BLaER1 treated with 17β-estradiol and CSF1 and Interleukin-3, amounts not matched to agents 10 nM and 100 nM (cell line): ENCODE measurements around the gene NEDD4L.
A peak's percentile ranks its signal among the peaks of the same experiment; 100 is the strongest.

ENCODE experiments used
- H3K27ac ChIP-seq, 11 experiments: shearing (Covaris generic); formaldehyde crosslinking; 2 replicates each; pipeline ENCODE4 v1.8.1; 2022
- H3K27me3 ChIP-seq, 11 experiments: shearing (Covaris generic); formaldehyde crosslinking; 2 replicates each; pipeline ENCODE4 v1.8.1; 2022
- H3K36me3 ChIP-seq, 11 experiments: shearing (Covaris generic); formaldehyde crosslinking; 2 replicates each; pipeline ENCODE4 v1.8.1; 2022
- H3K4me1 ChIP-seq, 10 experiments: shearing (Covaris generic); formaldehyde crosslinking; 2 replicates each; pipeline ENCODE4 v1.8.1; 2022
- H3K4me2 ChIP-seq, 11 experiments: shearing (Covaris generic); formaldehyde crosslinking; 2 replicates each; pipeline ENCODE4 v1.8.1; 2022
- H3K4me3 ChIP-seq, 10 experiments: shearing (Covaris generic); formaldehyde crosslinking; 2 replicates each; pipeline ENCODE4 v1.8.1; 2022
- H3K9ac ChIP-seq, 11 experiments: shearing (Covaris generic); formaldehyde crosslinking; 2 replicates each; pipeline ENCODE4 v1.8.1; 2022
- H3K9me3 ChIP-seq, 11 experiments: shearing (Covaris generic); formaldehyde crosslinking; replicated peaks in 1 of 11; 2 replicates each; pipeline ENCODE4 v1.8.1; 2022
- H4K20me1 ChIP-seq, 11 experiments: shearing (Covaris generic); formaldehyde crosslinking; 2 replicates each; pipeline ENCODE4 v1.8.1; 2022
- Cebpa-rat ChIP-seq, 11 experiments: shearing (Covaris generic); IDR thresholded peaks; 2 replicates each; pipeline ENCODE4 v1.8.1; 2022

The NEDD4L gene

DNA sequence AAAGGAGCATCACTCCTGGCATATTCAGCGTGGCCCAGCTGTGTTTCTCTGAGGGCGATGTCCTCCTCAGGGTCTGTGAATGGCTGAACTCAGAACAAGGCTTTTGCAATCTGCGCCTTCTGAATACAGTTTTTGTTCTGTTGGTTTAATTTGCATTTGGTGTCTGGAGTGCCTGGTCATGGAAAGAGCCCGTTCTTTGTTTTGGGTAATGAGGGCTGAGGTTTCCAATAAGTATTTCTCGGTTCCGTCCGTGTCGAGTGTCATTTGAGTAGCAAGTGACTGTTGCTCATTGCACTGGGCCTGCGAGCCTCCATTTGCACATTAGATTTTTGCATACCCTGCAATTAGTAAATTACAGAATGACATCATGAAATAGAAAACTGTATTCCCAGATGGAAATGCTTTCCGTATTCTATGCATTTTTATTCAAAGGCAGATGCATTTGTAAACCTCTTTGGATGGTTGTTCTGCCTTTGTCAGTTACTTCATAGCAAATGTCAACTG lies 57.3 kb downstream of the NEDD4L start:
- Histone ChIP-seq H3K4me1 (peaks cover 5 to 20% (median 13%) of the 10 kb centered on the region in 10 experiments; a peak in 16 of 20 replicates), H3K36me3 (no peaks in the 10 kb centered on the region; a peak in 3 of 22 replicates), H3K4me3 (no peak overlapping the region), H3K4me2 (peak overlapping the region in 2 of 11 experiments; percentile 13 to 46; a peak in 2 of 22 replicates), H3K9ac (no peak overlapping the region), H3K27ac (no peak overlapping the region), H3K27me3 (no peaks in the 10 kb centered on the region), H4K20me1 (peaks cover 0 to 88% (median 0%) of the 10 kb centered on the region in 11 experiments; a peak in 10 of 22 replicates), H3K9me3 (no peaks in the 10 kb centered on the region)
- TF ChIP-seq Cebpa-rat (IDR thresholded peaks at IDR 0.05) = no peak

DNA sequence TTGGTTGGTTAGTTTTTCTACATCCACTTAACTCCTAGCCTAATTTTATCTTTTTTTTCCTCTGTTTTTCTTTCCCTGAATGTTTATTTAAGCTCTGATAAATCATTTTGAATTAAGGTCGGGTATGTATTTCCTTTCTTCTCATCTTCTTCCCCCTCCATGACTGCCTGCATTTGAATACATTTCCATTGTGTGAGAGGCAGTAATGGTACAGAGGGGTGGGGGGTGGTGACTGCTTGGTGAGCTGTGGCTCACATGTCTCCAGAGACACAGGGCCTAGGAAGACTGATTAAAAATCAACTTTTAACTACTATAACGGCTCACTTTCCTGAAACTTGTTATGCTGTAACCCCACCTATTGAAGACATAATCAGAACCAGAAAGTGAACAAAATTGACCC lies 58.0 kb downstream of the NEDD4L start:
- peak overlapping the region in 4 of 11 experiments; percentile 13 to 52 (median 43); a peak in 6 of 22 replicates for H3K4me2 ChIP-seq
- no peak for TF ChIP-seq Cebpa-rat (IDR thresholded peaks at IDR 0.05)
- no peak overlapping the region for H3K4me3 ChIP-seq
- no peaks in the 10 kb centered on the region for H3K9me3 ChIP-seq
- peaks cover 5 to 21% (median 13%) of the 10 kb centered on the region in 10 experiments; a peak in 16 of 20 replicates for H3K4me1 ChIP-seq
- no peaks in the 10 kb centered on the region; a peak in 3 of 22 replicates for H3K36me3 ChIP-seq
- no peaks in the 10 kb centered on the region for H3K27me3 ChIP-seq
- peaks cover 0 to 88% (median 0%) of the 10 kb centered on the region in 11 experiments; a peak in 10 of 22 replicates for H4K20me1 ChIP-seq
- no peak overlapping the region for H3K9ac ChIP-seq
- H3K27ac ChIP-seq = no peak overlapping the region

DNA sequence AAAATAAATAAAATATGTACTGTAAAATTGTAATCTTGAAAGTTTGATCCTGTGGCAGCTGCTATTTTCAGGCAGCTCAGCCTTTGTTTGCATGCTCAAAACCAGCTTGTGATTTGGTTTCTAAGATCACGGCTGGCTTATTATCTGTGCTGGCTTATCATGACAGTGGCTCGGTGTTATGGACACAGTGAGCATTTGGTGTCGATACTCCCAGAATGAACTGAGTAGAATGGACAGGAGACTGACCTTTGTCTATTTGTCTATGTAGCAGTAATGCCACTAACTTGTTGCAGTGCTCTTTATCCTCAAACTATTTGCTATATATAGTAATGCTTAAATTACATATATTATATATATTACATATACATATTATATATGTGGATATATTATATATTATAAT lies 58.8 kb downstream of the NEDD4L start:
- H3K4me2 ChIP-seq = no peak overlapping the region
- peaks cover 5 to 21% (median 13%) of the 10 kb centered on the region in 10 experiments; a peak in 16 of 20 replicates for H3K4me1 ChIP-seq
- no peaks in the 10 kb centered on the region; a peak in 3 of 22 replicates for H3K36me3 ChIP-seq
- H3K27me3 ChIP-seq = no peaks in the 10 kb centered on the region
- no peak overlapping the region for H3K4me3 ChIP-seq
- H3K9ac ChIP-seq = no peak overlapping the region
- peaks cover 0 to 88% (median 0%) of the 10 kb centered on the region in 11 experiments; a peak in 10 of 22 replicates for H4K20me1 ChIP-seq
- TF ChIP-seq Cebpa-rat (IDR thresholded peaks at IDR 0.05) = no peak
- no peak overlapping the region for H3K27ac ChIP-seq
- H3K9me3 ChIP-seq = no peaks in the 10 kb centered on the region

DNA sequence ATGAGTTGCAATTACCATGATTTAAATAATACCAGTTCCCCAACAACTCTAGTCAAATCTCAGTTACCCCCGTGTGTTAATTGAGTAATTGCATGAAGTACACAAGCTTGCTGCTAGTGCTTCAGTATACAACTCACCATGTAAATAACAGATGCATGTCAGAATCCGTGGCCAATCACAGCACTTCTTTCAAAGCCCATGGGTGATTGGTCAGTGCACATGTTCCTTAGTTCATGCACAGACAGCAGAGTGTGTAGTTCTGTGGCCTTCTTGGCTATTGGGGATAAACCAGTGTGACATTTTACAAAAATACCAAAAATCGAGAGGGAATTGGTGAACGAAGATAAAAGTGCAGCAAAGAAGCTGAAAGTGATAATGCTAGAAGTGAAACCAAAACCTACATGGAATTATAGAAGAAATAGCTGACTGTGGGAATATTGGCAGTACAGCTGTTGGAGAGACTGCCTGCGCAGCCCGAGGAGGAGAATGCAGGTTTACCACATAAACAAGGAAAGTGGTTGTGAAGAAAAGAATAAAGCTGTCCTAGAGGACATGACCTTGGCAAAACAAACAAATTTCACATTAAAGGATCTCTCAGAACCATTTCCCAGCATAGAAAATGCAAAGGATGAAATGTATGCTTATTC lies 59.4 kb downstream of the NEDD4L start:
- H3K9me3 ChIP-seq = no peaks in the 10 kb centered on the region
- no peak overlapping the region for H3K27ac ChIP-seq
- peaks cover 0 to 88% (median 0%) of the 10 kb centered on the region in 11 experiments; a peak in 10 of 22 replicates for H4K20me1 ChIP-seq
- H3K4me3 ChIP-seq = no peak overlapping the region
- no peaks in the 10 kb centered on the region; a peak in 3 of 22 replicates for H3K36me3 ChIP-seq
- no peaks in the 10 kb centered on the region for H3K27me3 ChIP-seq
- H3K4me1 ChIP-seq = peaks cover 5 to 21% (median 13%) of the 10 kb centered on the region in 10 experiments; a peak in 16 of 20 replicates
- TF ChIP-seq Cebpa-rat (IDR thresholded peaks at IDR 0.05) = no peak
- no peak overlapping the region for H3K9ac ChIP-seq
- peak overlapping the region in 3 of 11 experiments; percentile 6 to 14 (median 7); a peak in 2 of 22 replicates for H3K4me2 ChIP-seq

DNA sequence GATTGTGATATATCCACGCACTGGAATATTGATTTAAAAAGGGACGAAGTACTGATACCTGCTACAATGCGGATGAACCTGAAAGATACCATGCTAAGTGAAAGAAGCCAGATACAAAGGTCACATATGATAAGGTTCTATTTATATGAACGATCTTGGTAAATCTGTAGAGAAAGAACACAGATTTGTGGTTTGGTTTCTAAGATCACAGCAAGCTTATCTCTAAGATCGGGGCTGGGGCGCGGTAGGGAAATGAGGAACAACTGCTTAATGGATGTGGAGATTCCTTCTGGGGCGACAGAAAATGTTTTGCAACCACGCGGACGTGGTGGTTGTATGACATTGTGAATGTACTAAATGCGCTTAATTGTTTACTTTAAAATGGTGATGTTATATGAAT lies 60.1 kb downstream of the NEDD4L start:
- TF ChIP-seq Cebpa-rat (IDR thresholded peaks at IDR 0.05) = no peak
- Histone ChIP-seq H3K36me3 (no peaks in the 10 kb centered on the region; a peak in 3 of 22 replicates), H3K4me2 (peak overlapping the region in 1 of 11 experiments; percentile 4; a peak in 1 of 22 replicates), H3K9ac (no peak overlapping the region), H3K4me3 (no peak overlapping the region), H4K20me1 (peaks cover 0 to 88% (median 0%) of the 10 kb centered on the region in 11 experiments; a peak in 9 of 22 replicates), H3K27me3 (no peaks in the 10 kb centered on the region), H3K9me3 (no peaks in the 10 kb centered on the region), H3K27ac (no peak overlapping the region), H3K4me1 (peaks cover 5 to 21% (median 13%) of the 10 kb centered on the region in 10 experiments; a peak in 16 of 20 replicates)

DNA sequence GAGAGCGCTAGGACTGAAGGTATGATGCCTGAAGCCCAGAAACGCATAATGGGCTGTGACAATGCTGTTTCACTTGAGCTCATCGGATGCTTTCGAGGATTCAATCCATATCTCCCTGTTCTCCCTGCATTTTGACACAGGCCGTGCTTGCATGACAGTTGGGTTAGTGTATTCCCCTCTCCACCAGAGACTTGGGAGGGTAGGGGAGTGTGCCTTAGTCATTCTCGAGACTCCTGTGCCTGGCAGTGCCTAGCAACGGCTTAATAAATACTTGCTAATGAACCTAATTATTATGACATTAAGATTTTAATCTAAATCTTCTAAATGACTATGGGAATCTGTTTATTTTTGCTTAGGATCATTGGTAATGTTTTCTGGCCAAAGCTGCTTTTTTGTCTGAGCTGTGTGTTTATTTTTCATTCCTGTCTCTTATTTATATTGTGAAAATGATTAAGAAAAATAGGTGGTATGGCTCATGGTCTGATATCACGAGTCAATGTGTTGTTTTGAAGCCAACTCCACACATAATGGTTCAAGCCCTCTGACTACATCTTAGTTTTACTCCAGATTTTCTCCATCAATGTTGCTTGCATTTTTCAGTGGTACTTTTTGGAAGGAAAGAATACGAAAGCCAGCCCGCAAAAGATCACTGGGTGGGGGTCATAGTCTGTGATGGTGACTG lies 61.3 kb downstream of the NEDD4L start:
- H3K4me1 ChIP-seq = peaks cover 5 to 21% (median 13%) of the 10 kb centered on the region in 10 experiments; a peak in 16 of 20 replicates
- peaks cover 0 to 88% (median 5%) of the 10 kb centered on the region in 11 experiments; a peak in 10 of 22 replicates for H4K20me1 ChIP-seq
- no peaks in the 10 kb centered on the region for H3K9me3 ChIP-seq
- no peaks in the 10 kb centered on the region for H3K27me3 ChIP-seq
- H3K27ac ChIP-seq = no peak overlapping the region
- no peaks in the 10 kb centered on the region; a peak in 2 of 22 replicates for H3K36me3 ChIP-seq
- H3K9ac ChIP-seq = no peak overlapping the region
- H3K4me3 ChIP-seq = no peak overlapping the region
- no peak overlapping the region for H3K4me2 ChIP-seq
- no peak for TF ChIP-seq Cebpa-rat (IDR thresholded peaks at IDR 0.05)

DNA sequence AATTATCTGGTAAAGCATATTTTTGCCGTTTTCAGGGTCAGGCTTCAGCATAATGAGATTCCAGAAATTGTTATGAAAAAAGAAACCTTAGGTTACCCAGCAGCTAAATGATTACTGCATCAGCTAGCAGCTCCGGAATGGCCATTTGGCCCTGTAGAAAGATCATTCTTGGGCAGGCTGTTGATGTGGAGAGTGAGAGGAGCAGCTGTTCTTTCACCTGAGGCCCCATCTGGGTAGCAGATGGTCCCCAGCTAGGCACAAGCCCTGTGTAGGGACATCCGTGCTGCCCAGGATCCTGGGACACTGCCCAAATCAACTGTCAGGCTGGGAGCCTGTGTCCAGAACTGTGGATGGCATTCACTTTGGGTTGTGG lies 61.8 kb downstream of the NEDD4L start:
- H3K9ac ChIP-seq = no peak overlapping the region
- no peak overlapping the region for H3K27ac ChIP-seq
- H3K4me2 ChIP-seq = no peak overlapping the region
- H3K4me3 ChIP-seq = no peak overlapping the region
- H3K27me3 ChIP-seq = no peaks in the 10 kb centered on the region
- peaks cover 0 to 88% (median 6%) of the 10 kb centered on the region in 11 experiments; a peak in 10 of 22 replicates for H4K20me1 ChIP-seq
- peaks cover 0 to under 1% (median 0%) of the 10 kb centered on the region in 11 experiments; a peak in 1 of 22 replicates for H3K36me3 ChIP-seq
- no peaks in the 10 kb centered on the region for H3K9me3 ChIP-seq
- no peak for TF ChIP-seq Cebpa-rat (IDR thresholded peaks at IDR 0.05)
- peaks cover 5 to 21% (median 13%) of the 10 kb centered on the region in 10 experiments; a peak in 16 of 20 replicates for H3K4me1 ChIP-seq

DNA sequence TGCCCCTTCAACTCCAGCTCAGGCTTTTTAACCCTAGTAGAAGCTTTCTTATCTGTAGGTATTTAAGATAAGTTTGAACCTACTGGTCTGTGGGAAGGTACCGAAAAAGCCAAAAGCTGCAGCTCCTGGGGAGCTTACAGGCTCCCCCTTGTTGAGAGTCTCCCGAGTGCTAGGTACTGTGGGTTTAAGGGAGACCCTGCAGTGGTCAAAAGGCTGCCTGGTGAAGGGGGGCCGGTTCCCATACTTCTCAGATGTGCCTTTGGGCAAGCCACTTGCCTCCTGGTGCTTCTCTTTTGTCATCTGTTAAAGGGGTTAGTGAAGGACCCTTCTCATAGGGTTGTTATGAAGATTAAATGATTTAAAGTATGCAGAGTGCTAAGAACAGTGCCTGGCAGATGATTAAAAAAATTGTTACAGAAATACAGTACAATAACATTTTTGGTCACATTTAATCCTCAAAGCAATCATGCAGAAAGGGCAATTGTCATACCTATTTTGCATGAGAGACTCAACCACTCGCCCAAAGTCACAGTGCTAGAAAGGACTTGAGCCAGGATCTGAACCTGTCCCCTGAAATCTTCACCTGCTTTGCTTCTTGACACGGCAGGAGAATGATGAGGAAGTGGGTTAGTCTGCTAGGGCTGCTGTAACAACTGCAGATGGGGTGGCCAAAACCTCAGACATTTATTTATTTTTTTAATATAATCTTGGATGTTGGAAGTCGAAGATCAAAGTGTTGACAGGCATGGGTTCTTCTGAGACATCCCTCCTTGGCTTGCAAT lies 62.5 kb downstream of the NEDD4L start:
- Histone ChIP-seq H3K4me1 (peaks cover 5 to 21% (median 13%) of the 10 kb centered on the region in 10 experiments; a peak in 16 of 20 replicates), H3K27ac (no peak overlapping the region), H3K9ac (no peak overlapping the region), H3K9me3 (no peaks in the 10 kb centered on the region), H3K4me3 (no peak overlapping the region), H3K27me3 (no peaks in the 10 kb centered on the region), H4K20me1 (peaks cover 0 to 88% (median 6%) of the 10 kb centered on the region in 11 experiments; a peak in 10 of 22 replicates), H3K36me3 (0 out of 22 replicates have a peak, but pooled peaks cover 0 to 3% (median 0%) of the 10 kb centered on the region in 11 experiments), H3K4me2 (no peak overlapping the region)
- no peak for TF ChIP-seq Cebpa-rat (IDR thresholded peaks at IDR 0.05)
